GM18873 (cell line): ENCODE measurements around the gene RBP4.

Source experiments
- ATAC-seq: cut with Tn5 transposase; IDR thresholded peaks from one replicate; pipeline ENCODE4 v1.9.1; 2021; ENCODE audit warnings: mild to moderate bottlenecking, moderate library complexity, moderate number of reproducible peaks; ENCODE audit not compliant: unreplicated experiment, low FRiP score

Gene RBP4

DNA sequence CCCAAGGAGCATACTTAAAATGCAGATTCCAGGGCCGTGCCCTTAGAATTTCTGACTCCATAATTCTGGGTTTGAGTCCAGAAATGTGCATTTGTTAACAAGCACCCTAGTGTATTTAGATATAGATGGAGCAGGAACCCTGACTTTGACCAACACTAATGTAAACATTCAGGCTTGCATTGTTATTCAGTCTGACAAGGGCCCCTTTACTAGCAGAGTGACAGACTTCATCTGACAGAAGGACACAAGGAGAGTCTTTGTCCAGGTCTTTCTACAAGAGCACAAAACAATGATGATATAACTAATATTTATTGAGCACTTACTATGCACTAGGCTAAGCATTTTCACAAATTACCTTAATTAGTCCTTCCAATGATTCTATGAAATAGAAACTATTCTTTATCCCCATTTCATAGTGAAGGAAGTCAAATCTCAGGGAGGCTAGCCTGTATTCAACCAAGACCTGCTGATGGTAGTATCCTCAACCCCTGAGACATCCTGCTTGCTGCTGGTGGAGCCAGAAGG is 3.9 kb downstream of the RBP4 start:
- ATAC-seq = no peak

DNA sequence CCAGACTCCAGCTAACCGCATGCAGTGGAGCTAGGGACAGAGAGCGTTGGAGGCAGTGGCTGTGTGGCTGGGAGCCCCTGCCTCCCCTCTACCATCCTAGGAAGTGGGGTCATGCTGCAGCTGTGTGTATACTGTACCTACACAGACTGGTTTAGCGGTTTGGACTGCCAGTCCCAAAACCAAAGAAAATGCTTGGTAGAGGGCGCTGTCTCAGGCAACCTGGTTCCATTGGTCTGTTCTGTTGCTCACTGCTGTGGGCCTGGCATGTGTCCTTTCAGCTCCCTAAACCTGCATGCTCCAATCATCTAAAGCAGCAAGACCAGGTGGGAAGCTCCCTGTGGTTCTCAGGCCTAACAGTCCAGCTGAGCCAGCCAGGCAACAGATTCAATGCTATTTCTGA is 4.5 kb downstream of the RBP4 start:
- no peak for ATAC-seq

DNA sequence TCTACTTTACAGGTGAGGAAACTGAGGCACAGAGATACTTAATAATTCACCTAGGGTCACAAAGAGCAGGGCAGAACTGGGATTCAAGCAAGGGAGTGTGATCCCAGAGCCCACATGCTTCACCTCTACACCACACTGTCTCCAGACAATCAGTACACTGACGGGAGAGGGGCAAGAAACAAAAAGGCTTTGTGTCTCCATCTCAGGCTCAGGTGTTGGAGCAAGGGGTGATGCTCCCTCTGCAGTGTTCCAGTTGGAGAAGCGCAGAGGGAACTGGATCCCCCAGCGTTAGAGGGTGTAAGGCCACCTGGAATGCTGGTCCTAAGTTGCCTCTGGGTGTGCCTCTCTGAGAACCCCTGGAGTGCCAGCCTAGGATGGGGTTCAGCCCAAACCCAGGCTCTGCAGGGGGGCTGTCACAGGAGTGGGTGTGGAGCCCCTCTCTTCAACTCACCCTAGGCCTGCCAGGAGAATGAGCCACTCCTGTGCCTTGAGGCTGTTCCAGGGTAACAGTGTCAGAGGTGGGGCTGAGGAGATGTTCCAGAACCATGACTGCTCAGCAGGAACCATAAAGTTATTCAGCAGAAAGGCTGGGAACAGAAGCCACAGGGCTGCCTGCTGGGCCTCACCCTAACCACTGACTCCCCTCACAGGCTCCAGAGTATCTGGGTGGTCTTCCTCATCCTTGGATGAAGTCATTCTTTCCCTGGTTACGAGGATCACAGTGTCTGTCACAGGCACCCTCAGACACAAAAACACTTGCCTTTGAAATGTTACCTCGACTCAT is 5.5 kb downstream of the RBP4 start:
- no peak for ATAC-seq

DNA sequence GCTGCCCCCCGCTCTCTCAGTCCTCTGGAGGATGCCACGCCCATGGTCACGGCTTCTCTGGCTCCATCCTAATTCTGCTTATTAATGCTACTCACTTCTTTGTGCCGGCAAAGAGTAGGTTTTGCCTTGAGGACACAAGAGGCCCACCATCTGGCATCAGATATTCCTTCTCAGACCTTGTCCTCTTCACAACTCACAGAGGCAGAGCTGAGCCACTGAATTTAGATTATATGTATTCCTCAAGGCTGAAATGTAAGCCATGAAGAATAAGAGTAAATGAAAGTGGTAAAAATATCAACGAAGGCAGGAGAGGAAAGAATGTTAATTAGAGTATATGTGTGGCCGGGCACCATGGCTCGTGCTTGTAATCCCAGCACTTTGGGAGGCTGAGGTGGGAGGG is 6.5 kb downstream of the RBP4 start:
- no peak for ATAC-seq

DNA sequence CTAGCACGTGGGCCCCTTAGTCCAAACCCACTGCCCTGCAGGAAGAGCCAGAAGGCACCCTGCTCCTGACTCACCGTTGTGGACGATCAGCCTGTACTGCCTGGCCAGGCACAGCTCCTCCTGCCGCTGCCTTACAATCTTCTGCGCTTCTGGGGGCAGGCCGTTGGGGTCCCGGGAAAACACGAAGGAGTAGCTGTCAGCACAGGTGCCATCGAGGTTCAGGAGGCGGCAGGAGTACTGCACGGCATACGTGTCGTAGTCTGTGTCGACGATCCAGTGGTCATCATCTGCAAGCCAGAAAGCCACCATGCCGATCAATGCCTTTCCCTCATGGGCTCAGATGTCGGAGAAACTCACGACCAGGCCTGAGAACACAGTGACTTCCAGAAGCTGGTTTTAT is 7.3 kb downstream of the RBP4 start:
- no peak for ATAC-seq

DNA sequence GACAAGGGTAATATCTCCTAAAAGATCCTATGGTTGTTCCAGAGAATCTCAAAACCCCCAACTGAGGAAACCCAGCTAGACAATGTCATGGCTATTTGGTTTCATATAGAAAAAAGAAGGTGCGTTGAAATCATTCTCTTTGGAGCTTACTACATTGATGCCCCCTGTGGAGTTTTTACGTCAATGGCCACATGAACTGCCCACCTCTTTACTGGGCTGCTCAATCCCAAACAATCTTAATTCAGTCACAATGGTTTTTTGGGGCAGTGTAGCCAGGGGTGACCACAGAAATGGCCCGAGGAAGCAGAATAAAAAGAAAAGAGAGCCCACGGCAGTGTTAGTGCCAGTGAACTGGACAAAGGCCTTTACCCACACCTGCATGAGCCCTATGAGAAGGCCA is 7.8 kb downstream of the RBP4 start:
- ATAC-seq = no peak

DNA sequence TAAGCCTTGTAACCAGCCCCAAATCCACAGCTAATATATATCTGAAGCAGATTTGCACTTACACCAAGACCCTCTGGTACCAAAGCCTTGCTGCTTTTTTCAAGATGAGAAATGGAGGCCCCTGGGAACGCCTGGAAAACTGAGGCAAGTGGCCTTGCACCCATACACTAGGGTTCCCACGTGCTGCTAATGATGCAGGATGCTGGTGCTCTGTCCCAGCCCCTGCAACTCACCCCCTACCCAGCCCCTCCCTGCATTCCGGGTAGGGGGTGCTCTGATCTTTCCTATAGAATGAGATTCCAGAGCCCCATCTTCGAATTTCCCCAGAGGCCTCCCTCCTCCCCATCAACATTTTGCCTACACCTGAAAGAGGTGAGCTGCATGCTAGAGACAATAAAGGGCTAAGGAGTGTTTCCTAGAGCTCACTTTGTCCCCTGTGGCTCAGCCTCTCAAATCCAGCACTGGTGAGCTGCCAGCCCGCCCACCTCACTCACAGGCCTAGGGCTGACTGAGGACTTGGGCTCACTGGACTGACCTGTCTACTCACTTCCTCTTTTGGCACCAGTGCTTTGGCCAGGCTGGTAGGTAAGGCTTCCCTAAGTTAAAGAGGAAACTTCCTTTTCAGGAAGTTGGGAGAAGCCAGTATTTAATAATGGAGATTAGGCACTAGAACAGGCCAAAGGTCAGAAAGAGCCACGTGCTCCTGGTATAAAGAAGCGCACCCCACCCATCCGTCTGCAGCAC is 9.8 kb downstream of the RBP4 start:
- ATAC-seq = no peak

DNA sequence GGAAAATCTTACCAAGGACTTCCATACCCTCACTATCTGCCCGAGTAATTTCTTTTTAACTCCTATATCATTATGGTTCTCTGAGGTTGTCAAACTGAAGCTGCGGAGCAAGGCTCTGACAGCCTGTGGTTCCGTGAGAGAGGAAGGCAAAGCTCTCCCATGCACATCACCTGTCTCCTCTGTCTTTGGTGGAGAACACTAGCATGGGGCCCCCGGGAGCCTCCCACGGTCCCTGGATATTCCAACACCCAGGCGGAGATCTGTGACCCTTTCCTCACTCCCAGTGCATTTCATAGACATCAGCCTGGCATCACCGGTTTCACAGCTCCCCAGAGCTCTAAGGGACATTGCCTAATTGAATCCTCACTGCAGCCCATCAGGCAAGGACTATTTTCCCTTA is 10.4 kb downstream of the RBP4 start:
- no peak for ATAC-seq

DNA sequence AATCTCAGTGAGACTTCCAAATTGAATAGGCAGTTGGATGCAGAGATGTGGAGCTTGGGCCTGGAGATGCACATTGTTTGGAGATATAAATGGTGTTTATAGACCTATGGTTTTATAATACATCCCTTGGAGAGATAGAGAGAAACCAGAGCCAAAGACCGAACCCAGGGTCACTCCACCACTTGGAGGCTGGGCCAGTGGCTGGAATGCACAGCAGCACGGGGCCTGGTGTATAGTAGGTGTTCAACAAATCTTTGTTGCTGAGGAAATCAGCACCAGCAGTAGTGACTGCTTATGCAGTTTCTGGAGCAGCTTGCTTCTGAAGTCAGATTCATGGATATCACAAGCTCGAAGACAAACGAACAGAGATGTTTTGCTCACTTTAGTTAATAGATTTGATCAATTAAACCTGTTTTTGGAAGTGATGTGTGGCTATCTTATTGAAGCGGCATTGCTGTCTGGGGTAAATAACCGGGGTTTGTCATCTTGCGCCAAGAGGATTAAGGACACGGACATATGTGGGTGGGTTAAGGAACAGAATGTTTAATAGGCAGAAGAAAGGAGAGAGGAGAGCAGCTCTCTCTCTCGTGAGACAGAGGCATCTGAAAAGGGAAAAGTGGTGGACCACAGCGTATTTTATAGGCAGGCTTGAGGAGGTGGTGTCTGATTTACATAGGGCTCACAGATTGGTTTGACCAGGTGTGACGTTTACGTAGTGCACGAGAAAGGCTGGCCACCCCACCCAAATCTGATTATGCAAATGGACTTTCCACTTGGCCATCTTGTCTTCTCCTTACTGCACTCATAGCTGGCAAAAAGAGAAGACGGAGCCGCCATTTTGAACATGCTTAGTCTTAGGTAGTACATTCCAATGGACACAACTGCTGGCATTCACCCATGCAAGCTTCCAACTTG is 11.1 kb downstream of the RBP4 start:
- no peak for ATAC-seq

DNA sequence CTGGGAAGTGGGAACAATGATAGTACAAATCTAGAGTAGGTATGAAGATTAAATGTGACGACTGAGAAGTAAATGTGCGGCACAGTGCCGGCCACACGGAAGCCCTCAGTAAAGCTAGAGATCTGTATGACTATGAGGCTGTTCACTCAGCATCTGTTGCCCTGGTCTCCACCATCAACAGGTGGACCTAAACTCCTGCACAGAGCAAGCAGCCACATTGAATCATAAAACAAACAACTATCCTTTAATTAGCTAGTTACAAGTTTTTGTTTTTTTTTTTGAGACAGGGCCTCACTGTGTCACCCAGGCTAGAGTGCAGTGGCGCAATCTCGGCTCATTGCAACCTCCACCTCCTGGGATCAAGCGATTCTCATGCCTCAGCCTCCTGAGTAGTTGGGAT is 16.6 kb downstream of the RBP4 start:
- no peak for ATAC-seq

DNA sequence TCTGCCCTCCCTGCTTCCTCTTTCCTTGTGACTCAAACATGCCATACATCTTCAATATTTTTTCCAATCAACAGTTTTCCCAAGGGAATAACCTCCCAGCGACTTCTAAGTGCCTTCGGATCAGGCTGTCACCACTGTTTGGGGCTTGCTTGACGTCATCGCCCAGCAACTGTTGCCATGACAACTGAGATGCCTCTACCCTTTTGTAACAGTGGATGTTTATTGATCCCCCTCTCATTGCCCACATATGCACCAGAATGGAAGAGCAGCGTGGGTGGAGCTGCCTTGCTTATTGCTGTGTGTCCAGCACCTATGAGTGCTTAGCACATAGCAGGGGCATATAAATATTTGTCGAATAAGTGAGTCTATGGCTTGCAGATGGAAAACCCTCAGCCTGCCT is 20.2 kb downstream of the RBP4 start:
- ATAC-seq = no peak

DNA sequence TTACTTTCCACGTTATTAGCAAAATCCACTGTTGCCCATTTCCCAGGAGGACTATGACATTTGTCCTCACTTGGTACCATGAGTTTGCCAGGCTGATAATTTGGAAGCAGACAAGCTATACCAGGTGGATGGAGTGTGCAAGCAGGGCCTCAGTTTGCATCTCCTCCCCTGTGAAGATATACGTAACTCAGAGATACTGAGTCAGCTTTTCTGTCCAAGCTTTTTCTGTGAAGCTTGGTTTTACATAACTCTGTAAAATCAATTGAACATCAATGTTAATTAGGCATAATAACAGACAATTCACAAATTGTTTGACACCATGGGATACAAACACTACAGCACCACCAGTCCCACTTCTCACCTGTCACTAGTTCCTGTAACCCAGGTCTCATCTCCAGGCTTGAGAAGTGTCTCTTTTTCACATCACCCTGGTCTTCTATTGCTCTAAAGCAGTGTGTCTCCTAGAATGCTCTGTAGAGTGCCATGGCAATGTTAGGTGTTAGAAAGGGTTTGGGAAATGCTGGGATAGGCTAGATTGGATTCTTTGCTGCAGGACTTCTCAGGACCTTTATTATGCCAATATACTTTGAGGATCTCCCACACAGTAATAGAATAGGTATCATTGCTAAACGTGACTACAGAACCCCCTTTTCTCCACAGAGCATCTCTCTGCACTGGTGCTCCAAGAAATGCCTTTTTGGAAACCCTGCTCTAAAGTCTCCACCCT is 20.9 kb downstream of the RBP4 start:
- no peak for ATAC-seq

DNA sequence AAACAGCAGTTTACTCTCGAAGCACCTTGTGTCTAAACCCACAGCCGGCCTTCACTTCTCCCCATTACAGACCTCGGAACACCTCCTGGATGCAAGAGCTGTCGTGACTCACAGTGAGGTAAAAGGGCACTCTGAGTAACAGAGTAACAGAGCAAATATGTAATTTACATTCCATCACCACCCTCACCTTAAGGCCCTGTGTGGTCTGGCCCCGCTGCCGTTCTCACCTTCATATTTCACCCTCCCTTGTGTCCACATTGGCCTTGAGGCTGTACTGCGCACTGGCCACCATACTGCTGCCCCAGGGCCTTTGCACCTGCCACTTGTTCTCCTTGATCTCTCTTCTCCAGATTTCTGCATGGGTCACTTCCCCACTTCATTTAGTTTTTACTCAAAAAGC is 21.9 kb downstream of the RBP4 start:
- ATAC-seq = no peak

DNA sequence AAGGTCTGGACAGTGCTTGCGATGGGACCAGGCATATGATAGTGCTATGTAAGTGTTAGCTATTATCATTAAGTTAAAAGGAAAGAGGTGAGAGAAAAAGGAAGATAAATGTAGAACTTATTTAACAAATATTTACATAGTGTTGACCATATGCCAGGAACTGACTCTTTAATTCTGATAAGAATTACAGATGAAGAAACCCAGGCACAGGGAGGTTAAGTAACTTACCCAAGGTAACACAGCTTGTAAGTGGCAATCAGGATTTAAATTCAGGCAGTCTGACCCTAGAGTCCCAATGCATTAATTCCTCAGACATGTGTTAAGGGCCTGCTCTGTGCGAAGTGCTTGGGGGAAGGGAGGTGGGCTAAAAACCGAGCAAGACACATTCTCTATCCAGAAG is 23.5 kb downstream of the RBP4 start:
- ATAC-seq = no peak

DNA sequence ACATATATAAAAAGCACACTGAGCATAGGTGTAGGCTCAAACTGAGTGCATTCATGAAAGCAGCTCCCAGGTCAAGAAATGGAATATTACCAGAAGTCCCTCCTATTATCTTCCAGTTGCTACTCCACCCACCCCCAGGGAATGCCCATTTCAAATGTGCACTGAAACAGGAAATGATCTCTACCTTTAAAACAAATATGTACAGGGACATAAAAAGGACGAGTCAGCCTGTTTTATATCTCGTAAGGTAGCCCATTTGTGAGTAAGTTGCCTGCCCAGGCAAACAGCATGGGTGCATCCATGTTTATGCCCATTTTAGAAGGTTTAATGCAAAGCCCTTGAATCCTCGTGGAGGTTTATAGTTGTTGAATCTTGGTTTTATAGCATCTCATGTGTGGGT is 24.1 kb downstream of the RBP4 start:
- no peak for ATAC-seq

DNA sequence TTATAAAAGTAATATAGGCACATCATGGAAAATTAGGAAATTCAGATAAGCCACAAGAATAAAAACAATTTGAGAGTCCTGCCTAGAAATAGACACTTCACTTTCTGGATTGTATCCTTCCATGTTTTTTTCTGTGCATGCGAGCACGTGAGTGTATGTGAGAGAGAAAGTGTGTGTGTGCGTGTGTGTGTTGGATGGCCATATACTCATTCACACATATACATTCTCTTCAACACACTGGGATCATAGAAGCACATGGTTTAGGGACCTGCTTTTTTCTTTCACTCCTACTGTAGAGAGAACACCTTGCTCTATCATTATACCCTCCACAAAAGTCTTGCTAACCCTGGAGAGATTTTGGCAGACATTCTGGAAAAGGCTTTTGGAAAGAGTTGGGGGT is 27.1 kb downstream of the RBP4 start:
- no peak for ATAC-seq

DNA sequence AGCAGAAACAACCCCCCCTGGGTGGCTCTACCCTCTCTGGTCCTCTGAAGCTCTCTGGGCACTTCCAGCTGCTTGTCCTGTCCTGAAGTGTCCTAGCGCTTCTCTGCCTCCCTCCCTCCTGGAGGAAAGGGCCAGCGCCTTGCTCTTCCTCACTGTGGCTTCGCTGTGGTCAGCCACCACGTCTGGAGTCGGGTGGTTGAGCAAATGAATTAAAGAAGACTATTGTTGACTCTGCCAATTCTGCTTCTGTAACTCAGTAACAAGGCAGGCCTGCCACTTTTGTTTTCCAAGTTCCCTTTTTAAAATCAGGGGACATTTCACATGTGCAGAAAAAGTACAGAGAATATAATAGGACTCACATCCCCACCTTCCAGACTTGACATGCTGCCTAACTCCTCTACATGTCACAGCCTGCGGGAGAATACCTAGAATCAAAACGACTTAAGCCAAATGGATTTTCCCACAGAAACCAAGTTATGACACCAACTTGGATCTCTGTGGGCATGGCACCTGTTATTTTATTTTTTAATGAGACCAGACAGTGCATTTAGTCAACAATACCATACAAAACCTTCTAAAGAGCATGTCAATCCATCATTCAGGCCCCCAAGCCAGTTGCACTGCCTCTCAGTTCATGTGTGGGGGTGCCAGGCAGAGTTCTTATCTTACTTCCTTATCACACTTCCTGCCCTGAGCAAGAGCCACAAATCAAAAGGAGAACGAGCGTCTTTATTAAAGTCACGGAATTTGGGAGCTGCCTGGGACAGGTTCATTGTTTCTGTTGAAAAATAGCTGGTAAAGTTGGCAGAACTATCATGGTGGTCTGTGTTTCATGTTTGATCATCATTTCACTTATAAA is 27.8 kb downstream of the RBP4 start:
- ATAC-seq = no peak

DNA sequence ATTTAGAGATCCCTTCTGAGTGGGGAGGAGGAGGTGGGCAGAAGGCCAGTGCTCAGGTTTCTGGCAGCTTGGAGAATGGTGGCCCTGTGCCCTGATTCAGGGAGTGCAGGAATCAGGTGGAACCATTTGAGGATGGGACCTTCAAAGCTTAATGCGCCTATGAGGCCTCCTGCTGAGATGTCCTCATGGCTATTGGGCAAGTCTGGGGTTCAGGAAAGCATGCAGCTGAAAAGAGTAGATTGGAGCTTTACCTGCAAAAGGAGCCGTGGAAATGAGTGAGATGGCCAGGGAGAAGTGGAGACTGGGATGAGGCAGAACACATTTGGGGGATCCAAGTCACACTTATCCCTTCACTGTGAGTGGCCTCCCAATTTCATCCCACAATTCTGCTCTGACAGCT is 28.4 kb downstream of the RBP4 start:
- ATAC-seq = no peak

DNA sequence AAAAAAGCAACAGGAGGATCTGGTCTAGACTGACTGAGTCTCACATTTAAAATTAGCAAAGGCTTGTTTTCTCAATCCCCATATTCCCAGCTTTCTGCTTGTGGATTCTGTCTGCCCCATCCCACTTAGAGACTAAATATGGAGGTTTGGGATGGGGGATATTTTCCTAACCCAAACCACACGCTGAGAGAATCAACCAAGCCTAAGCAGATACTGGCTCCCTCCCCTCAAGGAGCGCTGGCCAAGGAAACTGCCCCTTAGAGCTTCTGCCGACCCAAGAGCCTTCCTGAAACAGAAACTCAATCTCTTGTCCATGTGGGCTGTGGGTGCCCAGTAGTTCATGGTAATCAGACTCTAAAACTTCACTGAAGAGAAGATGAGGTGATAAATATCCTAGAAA is 30.7 kb downstream of the RBP4 start:
- ATAC-seq = no peak

DNA sequence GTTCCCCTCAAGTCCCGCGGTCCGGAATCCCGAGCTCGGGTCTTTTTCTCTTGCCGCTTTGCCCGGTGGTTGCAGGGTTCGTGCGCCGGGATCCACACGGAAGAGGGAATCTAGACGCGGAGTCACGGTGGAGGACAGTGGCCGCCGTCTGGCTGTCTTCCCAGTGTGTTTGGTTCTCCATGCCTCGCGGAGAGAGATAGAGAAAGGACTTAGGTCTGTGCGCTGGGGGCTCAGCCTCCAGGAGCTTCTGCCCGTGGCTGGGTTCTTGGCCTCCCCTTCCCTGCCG is 33.0 kb downstream of the RBP4 start:
- no peak for ATAC-seq
